Right atrium auricular region (tissue), 2 donors: ENCODE results near the gene AMBRA1. TPM values are rescaled to one million over a fixed set of nuclear protein-coding genes. Genes with fewer than 3 reads are reported as not detected.

Experiments
- DNase-seq: peaks from one replicate; pipeline ENCODE4 v3.0.0-alpha.2; 2019; ENCODE audit warnings: low spot score
- H3K27ac ChIP-seq, 2 donors: fragments of 200-600 bp; sonication (generic); 1 replicate in 1 of 2; 2 replicates in 1 of 2; pipeline ENCODE4 v1.5.1; 2016 to 2019
- H3K27me3 ChIP-seq, 2 donors: fragments of 200-600 bp; sonication (generic); one replicate each; pipeline versions ENCODE4 v1.5.1 to v1.6.0; 2017 to 2019
- H3K36me3 ChIP-seq: fragments of 200-600 bp; sonication (generic); one replicate; pipeline ENCODE4 v1.5.1; 2016
- H3K4me1 ChIP-seq, 2 donors: fragments of 200-600 bp; sonication (generic); one replicate each; pipeline versions ENCODE4 v1.5.1 to v1.6.0; 2017 to 2019
- H3K4me3 ChIP-seq, 2 donors: fragments of 200-600 bp; sonication (generic); 1 replicate in 1 of 2; 2 replicates in 1 of 2; pipeline ENCODE4 v1.5.1; 2017 to 2019; ENCODE audit warnings: mild to moderate bottlenecking in 1 of 2, moderate library complexity in 1 of 2
- H3K9me3 ChIP-seq, 2 donors: fragments of 200-600 bp; sonication (generic); one replicate each; pipeline ENCODE4 v1.5.1; 2019
- total RNA-seq, 2 donors: library from RNA; depleted of rRNA; stranded (reverse); fragments of >200 nt; gene quantifications; one replicate each; pipeline ENCODE4 v1.1.0, GENCODE V29; 2016
- TF ChIP-seq, protein P1 (sequence below), 2 donors: fragments of 200-600 bp; sonication (generic); IDR thresholded peaks; one replicate each; pipeline ENCODE4 v1.5.1; 2019; ENCODE audit warnings: antibody characterized with exemption in 2 of 2

Gene AMBRA1
- total RNA-seq, 2 donors from 2014 or later = 16.8 to 22.0 TPM

DNA sequence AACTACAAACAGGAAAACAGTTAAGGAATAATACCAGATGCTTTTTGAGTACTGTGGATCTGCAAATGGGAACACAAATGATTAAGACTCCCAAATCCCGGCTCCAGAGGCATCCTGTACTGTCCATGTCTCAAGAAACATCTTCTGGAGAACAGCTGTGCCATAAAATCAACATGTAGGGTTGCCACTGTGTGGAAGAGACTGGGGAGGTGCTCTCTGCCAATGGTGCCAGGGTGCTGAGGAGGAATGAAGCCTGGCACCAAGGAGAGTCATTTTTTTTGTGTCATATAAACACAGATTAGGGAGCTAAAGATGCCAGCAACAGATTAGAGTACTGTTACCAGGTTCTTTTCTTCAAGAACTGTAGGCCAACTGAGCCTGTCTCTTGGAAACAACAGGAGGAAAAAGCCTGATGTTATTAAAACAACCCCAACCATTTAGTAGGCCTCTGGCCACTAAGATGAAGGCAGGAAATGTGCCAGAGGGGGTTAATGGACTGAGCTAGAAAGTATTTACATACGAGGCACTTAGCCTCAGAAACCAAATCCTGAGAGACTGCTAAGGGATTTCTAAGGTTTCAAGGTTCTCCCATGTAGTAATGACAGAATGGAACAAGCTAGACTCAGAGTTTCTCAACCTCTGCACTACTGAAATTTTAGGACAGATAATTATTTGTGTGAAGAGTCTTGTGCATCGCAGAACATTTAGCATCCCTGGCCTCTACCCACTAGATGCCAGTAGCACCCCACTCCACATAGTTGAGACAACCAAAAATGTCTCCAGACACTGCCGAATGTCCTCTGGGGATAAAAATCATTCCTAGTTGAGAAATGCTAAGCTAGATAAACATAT lies 147.7 kb downstream of the AMBRA1 start:
- no peak overlapping the region for H3K27ac ChIP-seq
- TF ChIP-seq, protein P1, sequence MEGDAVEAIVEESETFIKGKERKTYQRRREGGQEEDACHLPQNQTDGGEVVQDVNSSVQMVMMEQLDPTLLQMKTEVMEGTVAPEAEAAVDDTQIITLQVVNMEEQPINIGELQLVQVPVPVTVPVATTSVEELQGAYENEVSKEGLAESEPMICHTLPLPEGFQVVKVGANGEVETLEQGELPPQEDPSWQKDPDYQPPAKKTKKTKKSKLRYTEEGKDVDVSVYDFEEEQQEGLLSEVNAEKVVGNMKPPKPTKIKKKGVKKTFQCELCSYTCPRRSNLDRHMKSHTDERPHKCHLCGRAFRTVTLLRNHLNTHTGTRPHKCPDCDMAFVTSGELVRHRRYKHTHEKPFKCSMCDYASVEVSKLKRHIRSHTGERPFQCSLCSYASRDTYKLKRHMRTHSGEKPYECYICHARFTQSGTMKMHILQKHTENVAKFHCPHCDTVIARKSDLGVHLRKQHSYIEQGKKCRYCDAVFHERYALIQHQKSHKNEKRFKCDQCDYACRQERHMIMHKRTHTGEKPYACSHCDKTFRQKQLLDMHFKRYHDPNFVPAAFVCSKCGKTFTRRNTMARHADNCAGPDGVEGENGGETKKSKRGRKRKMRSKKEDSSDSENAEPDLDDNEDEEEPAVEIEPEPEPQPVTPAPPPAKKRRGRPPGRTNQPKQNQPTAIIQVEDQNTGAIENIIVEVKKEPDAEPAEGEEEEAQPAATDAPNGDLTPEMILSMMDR (IDR thresholded peaks at IDR 0.05) = peak in 1 of 2 donors; percentile 38
- no peak overlapping the region for H3K4me3 ChIP-seq
- H3K36me3 ChIP-seq = peaks cover 16% of the 10 kb centered on the region
- peaks cover 0 to 32% of the 10 kb centered on the region in 2 donors for H3K4me1 ChIP-seq
- H3K27me3 ChIP-seq = no peaks in the 10 kb centered on the region
- H3K9me3 ChIP-seq = no peaks in the 10 kb centered on the region
- no peak for DNase-seq

DNA sequence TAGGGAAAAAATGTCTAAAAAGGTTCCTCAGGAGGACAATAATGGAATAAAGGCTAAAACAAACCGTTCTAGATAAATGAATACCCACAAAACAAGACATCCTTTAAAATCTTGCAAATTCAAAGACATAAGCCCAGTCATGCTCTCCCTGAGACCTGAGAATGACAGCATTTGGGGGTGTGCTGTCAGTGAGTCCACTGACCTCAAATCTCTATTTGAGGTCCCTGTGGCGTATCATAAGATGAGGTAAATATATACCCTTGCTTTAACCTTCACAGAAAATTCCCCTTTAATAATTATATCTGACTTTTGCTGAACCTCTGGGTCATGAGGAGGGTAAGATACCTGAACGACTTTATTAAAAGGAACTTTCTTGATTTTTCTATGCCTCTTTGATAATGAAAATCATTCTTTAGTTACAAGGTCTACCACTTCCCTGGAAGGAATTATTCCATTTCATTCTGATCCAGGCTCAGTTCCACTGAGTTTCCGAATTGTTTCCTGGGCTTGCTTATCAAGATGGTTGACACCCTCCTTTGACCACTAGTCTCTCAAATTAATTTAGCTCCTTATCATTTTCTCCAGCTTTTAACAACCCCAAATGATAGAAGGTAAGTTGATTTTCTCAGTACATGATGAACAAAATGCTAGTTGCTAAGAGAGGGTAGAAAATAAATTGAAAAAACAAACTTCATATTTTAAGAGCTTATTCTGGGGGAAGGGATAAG lies 148.5 kb downstream of the AMBRA1 start:
- no peak overlapping the region for H3K27ac ChIP-seq
- H3K9me3 ChIP-seq = no peaks in the 10 kb centered on the region
- H3K36me3 ChIP-seq = peaks cover 16% of the 10 kb centered on the region
- peaks cover 0 to 26% of the 10 kb centered on the region in 2 donors for H3K4me1 ChIP-seq
- no peaks in the 10 kb centered on the region for H3K27me3 ChIP-seq
- no peak overlapping the region for H3K4me3 ChIP-seq
- no peak for DNase-seq
- TF ChIP-seq, protein P1 (IDR thresholded peaks at IDR 0.05) = no peak

DNA sequence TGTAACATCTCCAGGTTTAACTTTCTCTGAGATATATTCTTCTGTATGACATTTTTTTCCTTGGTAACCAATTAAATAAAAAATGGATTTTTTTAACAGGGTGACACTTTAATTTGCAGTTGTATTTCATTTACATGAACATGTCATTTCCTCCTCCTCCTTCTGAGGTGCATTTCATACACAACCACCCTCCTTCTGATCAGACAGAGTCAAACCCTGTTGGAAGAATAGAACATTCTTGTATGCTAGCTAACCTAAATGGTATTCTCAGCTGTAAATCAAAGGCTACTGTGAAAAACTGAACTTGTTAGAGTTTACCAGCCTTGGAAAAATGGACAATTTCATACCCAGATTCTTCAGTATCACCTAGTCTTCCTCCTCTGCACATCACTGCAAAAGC lies 149.5 kb downstream of the AMBRA1 start:
- Histone ChIP-seq H3K9me3 (no peaks in the 10 kb centered on the region), H3K27me3 (no peaks in the 10 kb centered on the region), H3K36me3 (peaks cover 16% of the 10 kb centered on the region), H3K4me3 (no peak overlapping the region), H3K4me1 (peaks cover 0 to 26% of the 10 kb centered on the region in 2 donors), H3K27ac (no peak overlapping the region)
- TF ChIP-seq, protein P1 (IDR thresholded peaks at IDR 0.05) = no peak
- DNase-seq = no peak

DNA sequence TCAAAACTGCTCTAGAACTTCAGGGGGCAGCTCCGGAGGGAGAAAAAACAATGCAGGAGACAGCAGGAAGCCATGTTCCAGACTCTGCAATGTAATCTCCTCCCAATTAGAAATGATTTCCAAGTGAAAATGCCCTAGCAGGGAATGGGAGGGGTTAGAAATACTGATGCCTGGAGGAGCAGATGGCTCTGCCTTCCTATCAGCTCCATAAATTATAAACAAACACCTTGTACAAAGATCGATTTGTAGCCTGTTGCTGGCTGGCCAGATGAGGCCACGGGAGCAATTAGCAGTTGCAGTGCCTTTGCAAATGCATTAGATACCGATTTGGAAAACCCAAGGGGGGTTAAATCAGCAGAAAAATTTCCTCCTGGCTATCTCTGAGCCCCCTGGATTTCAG lies 155.6 kb downstream of the AMBRA1 start:
- Histone ChIP-seq H3K27ac (no peak overlapping the region), H3K4me1 (peaks cover 0 to 14% of the 10 kb centered on the region in 2 donors), H3K9me3 (no peaks in the 10 kb centered on the region), H3K27me3 (no peaks in the 10 kb centered on the region), H3K36me3 (peaks cover 26% of the 10 kb centered on the region), H3K4me3 (no peak overlapping the region)
- no peak for DNase-seq
- TF ChIP-seq, protein P1 (IDR thresholded peaks at IDR 0.05) = no peak

DNA sequence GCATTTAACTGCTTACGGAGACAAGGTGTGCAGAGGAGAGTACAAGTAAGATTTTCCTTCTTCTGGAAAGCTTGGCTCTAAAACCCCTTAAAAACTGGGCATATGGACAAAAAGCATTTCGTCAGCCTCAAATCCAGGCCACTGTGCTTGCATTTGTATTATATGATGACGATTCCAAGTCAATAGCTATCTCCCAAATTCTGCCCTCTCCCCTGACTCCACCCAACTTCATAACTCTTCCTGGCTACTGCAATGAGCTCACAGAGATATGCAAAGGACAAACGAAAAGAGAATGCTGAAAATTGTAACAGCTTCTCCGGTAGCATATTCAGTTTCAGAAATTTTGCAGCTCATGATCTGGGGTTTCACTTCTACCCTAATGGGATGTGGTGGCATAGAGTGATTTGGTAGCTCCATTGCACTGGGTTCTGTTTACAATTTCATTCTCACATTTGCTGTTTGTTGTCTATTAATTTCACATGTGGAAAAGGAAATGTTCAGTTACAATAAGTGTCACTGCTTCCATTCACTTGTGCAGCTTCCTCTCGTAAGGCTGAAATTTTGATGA lies 156.6 kb downstream of the AMBRA1 start:
- no peak overlapping the region for H3K27ac ChIP-seq
- no peak for DNase-seq
- TF ChIP-seq, protein P1 (IDR thresholded peaks at IDR 0.05) = no peak

More for the DNA sequence above, 156.6 kb downstream of the AMBRA1 start:
- no peaks in the 10 kb centered on the region for H3K9me3 ChIP-seq
- no peak overlapping the region for H3K4me3 ChIP-seq
- H3K4me1 ChIP-seq = peaks cover 0 to 14% of the 10 kb centered on the region in 2 donors
- H3K27me3 ChIP-seq = no peaks in the 10 kb centered on the region
- peaks cover 26% of the 10 kb centered on the region for H3K36me3 ChIP-seq
